ENCODE measurements around the gene FHOD3.

- TF ChIP-seq BHLHE40 (IDR thresholded peaks at IDR 0.05; ENCODE audit: low read depth, low read length) (no peak), CTCF (conservative IDR thresholded peaks at IDR 0.05; ENCODE audit: low read depth, low read length) (no peak), RCOR1 (IDR thresholded peaks at IDR 0.05; ENCODE audit: insufficient replicate concordance, low read length) (no peak), POLR2A (IDR thresholded peaks at IDR 0.05; ENCODE audit: low read depth, low read length) (no peak), RFX5 (IDR thresholded peaks at IDR 0.05; ENCODE audit: low read depth, low read length) (no peak), MXI1 (IDR thresholded peaks at IDR 0.05; ENCODE audit: borderline replicate concordance, low read depth, low read length) (no peak), USF2 (IDR thresholded peaks at IDR 0.05; ENCODE audit: low read depth, low read length) (no peak), CEBPB (IDR thresholded peaks at IDR 0.05; ENCODE audit: low read depth, low read length) (peak; percentile 37; the same call in 1 of the 2 replicates), RAD21 (IDR thresholded peaks at IDR 0.05; ENCODE audit: low read length) (no peak)
Observed at GRCh38 chr18:36302676-36303075, 5.2 kb downstream of the FHOD3 start.

Measured in IMR-90 (cell line).